IPS DF 6.9 (cell line): ENCODE results near the gene MAPK8IP1.

Experiments used
- DNase-seq: peaks from one replicate; pipeline ENCODE4 v3.0.0-alpha.2; 2013; ENCODE audit warnings: low read depth, low spot score
- H3K27ac ChIP-seq: one replicate; pipeline ENCODE4 v1.5.1; 2013; ENCODE audit warnings: low read length, control low read depth
- H3K27me3 ChIP-seq: 2 replicates; pipeline ENCODE4 v1.6.1; 2013; ENCODE audit warnings: mild to moderate bottlenecking, low read length; ENCODE audit not compliant: control insufficient read depth, insufficient read depth
- H3K36me3 ChIP-seq: 2 replicates; pipeline ENCODE4 v1.6.1; 2013; ENCODE audit warnings: low read length; ENCODE audit not compliant: control insufficient read depth, insufficient read depth
- H3K4me1 ChIP-seq: 2 replicates; pipeline ENCODE4 v1.6.1; 2013; ENCODE audit warnings: low read length; ENCODE audit not compliant: control insufficient read depth, insufficient read depth
- H3K4me3 ChIP-seq: 2 replicates; pipeline ENCODE4 v1.5.1; 2013; ENCODE audit warnings: mild to moderate bottlenecking, low read length
- H3K9me3 ChIP-seq: 2 replicates; pipeline ENCODE4 v1.6.1; 2013; ENCODE audit warnings: low read length, inconsistent platforms; ENCODE audit not compliant: control insufficient read depth, insufficient read depth
- WGBS: extraction: QIAGEN DNeasy Blood & Tissue Kit; methylation state at CpG from one replicate; pipeline ENCODE4 v1.1.7; 2013; ENCODE audit warnings: mixed read lengths, missing lambda C conversion rate; ENCODE audit not compliant: insufficient read length, insufficient coverage; 5-methylcytosine and 5-hydroxymethylcytosine counted together

MAPK8IP1 gene

DNA sequence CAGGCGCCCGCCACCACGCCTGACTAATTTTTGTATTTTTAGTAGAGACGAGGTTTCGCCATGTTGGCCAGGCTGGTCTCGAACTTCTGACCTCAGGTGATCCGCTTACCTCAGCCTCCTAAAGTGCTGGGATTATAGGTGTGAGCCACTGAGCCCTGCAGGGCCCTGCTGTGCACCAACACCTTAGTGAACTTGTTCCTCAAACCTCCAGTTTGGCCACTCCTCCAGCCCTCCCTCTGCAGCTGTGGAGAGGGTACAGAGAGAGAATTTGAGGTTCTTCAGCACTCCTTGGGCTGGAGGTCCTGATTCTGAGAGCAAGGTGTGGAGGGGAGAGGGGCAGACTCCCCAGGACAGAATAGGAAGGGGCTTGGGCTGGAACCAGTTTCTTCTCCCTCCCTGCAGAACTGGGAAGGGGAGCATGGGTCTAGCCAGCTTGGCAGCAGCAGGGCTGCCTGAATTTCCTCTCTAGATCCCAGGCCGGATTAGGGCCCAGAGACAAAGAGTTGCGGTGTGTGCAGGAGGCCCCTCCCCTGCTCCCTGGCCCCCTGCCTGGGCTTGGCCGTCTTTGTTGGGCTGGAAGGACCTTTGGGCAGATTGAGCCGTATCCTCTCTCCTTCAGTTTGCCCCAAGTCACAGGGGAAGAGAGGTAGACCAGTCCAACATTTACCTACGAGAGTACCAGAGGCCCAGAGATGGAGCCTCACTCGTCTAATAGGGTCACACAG, 34.5 kb downstream of the MAPK8IP1 start:
- WGBS: no CpG with 5 or more reads among the region's 13 CpGs
- no peaks in the 10 kb centered on the region for H3K27me3 ChIP-seq
- H3K36me3 ChIP-seq: no peaks in the 10 kb centered on the region
- H3K27ac ChIP-seq: no peak overlapping the region
- peaks cover 13% of the 10 kb centered on the region for H3K4me1 ChIP-seq
- H3K9me3 ChIP-seq: no peaks in the 10 kb centered on the region
- H3K4me3 ChIP-seq: no peak overlapping the region
- DNase-seq: no peak

GRCh38 chr11:45920531-45921477, 35.4 kb downstream of the MAPK8IP1 start:
- WGBS: no CpG with 5 or more reads among the region's 6 CpGs
- H3K4me1 ChIP-seq: peaks cover 13% of the 10 kb centered on the region

GRCh38 chr11:45921561-45922424, 36.3 kb downstream of the MAPK8IP1 start:
- no CpG with 5 or more reads among the region's 54 CpGs for WGBS
- peaks cover 11% of the 10 kb centered on the region for H3K36me3 ChIP-seq
- no peak overlapping the region for H3K27ac ChIP-seq
- H3K27me3 ChIP-seq: no peaks in the 10 kb centered on the region
- peak overlapping the region; percentile 74; the same call in 1 of the 2 replicates for H3K4me3 ChIP-seq
- peak; percentile 76 for DNase-seq
- H3K9me3 ChIP-seq: no peaks in the 10 kb centered on the region
- H3K4me1 ChIP-seq: peaks cover 13% of the 10 kb centered on the region

More at GRCh38 chr11:45920531-45921477, 35.4 kb downstream of the MAPK8IP1 start:
- H3K4me3 ChIP-seq: no peak overlapping the region
- peaks cover under 1% of the 10 kb centered on the region; the same call in 1 of the 2 replicates for H3K36me3 ChIP-seq
- H3K9me3 ChIP-seq: no peaks in the 10 kb centered on the region
- no peak for DNase-seq
- no peaks in the 10 kb centered on the region for H3K27me3 ChIP-seq
- no peak overlapping the region for H3K27ac ChIP-seq

- Histone ChIP-seq H3K27ac (no peak within 1 kb of the TSS), H3K27me3 (no peaks in the 10 kb centered on the region), H3K36me3 (peaks cover 16% of the 10 kb centered on the region), H3K4me1 (peaks cover 12% of the 10 kb centered on the region), H3K9me3 (no peaks in the 10 kb centered on the region), H3K4me3 (peak within 1 kb of the TSS; percentile 74)
- peak; percentile 60 for DNase-seq
- no CpG with 5 or more reads among the region's 73 CpGs for WGBS
Measured at GRCh38 chr11:45922425-45923082, 37.1 kb downstream of the MAPK8IP1 start, which contains the start of gene LARGE2. LARGE2 (plus strand) TSS chr11:45922656; CDS start chr11:45922883, 227 bp downstream.

DNA sequence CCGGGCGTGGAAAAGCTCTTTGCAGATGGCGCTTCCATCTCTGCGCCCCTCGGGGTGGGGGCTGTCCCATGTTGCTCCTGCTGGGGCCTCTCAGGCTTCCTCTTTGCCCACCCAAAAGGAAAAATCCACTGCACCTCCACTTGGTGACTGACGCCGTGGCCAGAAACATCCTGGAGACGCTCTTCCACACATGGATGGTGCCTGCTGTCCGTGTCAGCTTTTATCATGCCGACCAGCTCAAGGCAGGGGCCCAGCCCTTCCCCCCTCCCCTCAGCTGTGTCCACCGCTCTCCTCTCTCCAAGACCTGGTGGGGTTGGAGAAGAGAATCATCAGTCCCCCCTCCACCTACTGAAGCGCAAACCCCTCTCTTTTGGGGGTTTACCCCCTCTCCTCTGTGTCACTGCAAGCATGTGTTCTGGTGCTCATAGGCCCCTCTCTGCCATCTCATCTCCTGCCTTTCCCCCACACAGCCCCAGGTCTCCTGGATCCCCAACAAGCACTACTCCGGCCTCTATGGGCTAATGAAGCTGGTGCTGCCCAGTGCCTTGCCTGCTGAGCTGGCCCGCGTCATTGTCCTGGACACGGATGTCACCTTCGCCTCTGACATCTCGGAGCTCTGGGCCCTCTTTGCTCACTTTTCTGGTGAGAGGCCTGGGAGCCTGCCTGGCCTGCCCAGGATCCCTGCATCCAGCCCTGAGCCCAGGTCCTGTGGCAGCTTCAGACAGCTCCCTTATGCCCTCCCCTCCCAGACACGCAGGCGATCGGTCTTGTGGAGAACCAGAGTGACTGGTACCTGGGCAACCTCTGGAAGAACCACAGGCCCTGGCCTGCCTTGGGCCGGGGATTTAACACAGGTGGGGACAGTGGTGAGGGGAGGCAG, 38.8 kb downstream of the MAPK8IP1 start:
- no peak for DNase-seq
- no peak overlapping the region for H3K4me3 ChIP-seq
- peaks cover 12% of the 10 kb centered on the region for H3K4me1 ChIP-seq
- WGBS: no CpG with 5 or more reads among the region's 22 CpGs
- peaks cover 27% of the 10 kb centered on the region for H3K36me3 ChIP-seq
- no peaks in the 10 kb centered on the region for H3K27me3 ChIP-seq
- no peaks in the 10 kb centered on the region for H3K9me3 ChIP-seq
- H3K27ac ChIP-seq: no peak overlapping the region

DNA sequence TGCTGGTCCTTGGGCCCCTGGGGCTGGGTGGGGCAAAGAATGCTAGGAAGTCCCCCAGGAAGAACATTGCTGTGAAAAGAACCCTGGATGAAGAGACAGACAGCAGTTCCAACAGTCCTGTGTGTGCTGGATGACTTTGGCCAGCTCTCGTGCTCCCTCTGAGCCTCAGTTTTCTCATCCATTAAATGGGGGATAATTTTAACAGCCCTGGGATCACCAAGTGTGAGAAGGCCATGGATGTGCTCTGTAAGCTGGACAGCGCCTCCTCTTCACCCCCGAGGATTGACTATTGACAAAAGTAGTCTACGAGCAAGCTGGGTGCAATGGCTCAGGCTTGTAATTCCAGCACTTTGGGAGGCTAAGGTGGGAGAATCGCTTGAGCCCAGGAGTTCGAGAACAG, 39.5 kb downstream of the MAPK8IP1 start:
- peaks cover 27% of the 10 kb centered on the region for H3K36me3 ChIP-seq
- no CpG with 5 or more reads among the region's 6 CpGs for WGBS
- H3K27ac ChIP-seq: no peak overlapping the region
- peaks cover 12% of the 10 kb centered on the region for H3K4me1 ChIP-seq
- no peaks in the 10 kb centered on the region for H3K9me3 ChIP-seq
- DNase-seq: no peak
- no peaks in the 10 kb centered on the region for H3K27me3 ChIP-seq
- no peak overlapping the region for H3K4me3 ChIP-seq

- no peaks in the 10 kb centered on the region for H3K27me3 ChIP-seq
- H3K4me3 ChIP-seq: no peak overlapping the region
- no peak for DNase-seq
- H3K9me3 ChIP-seq: no peaks in the 10 kb centered on the region
- H3K4me1 ChIP-seq: peaks cover 9% of the 10 kb centered on the region
- H3K36me3 ChIP-seq: peaks cover 27% of the 10 kb centered on the region
- H3K27ac ChIP-seq: no peak overlapping the region
- WGBS: no CpG with 5 or more reads among the region's 3 CpGs
Measured at GRCh38 chr11:45925550-45925949, 40.1 kb downstream of the MAPK8IP1 start.

DNA sequence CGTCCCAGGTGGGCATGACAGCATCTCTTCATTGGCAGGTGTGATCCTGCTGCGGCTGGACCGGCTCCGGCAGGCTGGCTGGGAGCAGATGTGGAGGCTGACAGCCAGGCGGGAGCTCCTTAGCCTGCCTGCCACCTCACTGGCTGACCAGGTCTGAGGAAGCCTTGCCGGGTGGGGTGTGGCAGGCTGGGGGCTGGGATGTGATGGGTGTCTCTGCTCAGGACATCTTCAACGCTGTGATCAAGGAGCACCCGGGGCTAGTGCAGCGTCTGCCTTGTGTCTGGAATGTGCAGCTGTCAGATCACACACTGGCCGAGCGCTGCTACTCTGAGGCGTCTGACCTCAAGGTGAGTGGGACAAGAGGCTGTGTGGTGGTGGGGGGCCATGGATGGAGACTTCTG, 40.5 kb downstream of the MAPK8IP1 start:
- H3K27me3 ChIP-seq: no peaks in the 10 kb centered on the region
- WGBS: no CpG with 5 or more reads among the region's 12 CpGs
- peaks cover 27% of the 10 kb centered on the region for H3K36me3 ChIP-seq
- peaks cover 5% of the 10 kb centered on the region; the same call in 1 of the 2 replicates for H3K4me1 ChIP-seq
- DNase-seq: no peak
- no peak overlapping the region for H3K27ac ChIP-seq
- no peaks in the 10 kb centered on the region for H3K9me3 ChIP-seq
- H3K4me3 ChIP-seq: no peak overlapping the region
